Stimulated activated CD4-positive, alpha-beta T cell treated with anti-CD3 and anti-CD28 coated beads, Interleukin-2, amount 100 ng/mL, for 48 hours (primary cell): Measurements from ENCODE around the gene DUSP28.
"Not testable (repeated sequence)": the region's sequence is repeated elsewhere in the genome, so short reads cannot be mapped to it uniquely, and the experiment has no call there.

Experiments used
- DNase-seq, 2 donors: peaks; one replicate each; pipeline ENCODE4 v3.0.0-alpha.2; 2020

DUSP28 gene

DNA sequence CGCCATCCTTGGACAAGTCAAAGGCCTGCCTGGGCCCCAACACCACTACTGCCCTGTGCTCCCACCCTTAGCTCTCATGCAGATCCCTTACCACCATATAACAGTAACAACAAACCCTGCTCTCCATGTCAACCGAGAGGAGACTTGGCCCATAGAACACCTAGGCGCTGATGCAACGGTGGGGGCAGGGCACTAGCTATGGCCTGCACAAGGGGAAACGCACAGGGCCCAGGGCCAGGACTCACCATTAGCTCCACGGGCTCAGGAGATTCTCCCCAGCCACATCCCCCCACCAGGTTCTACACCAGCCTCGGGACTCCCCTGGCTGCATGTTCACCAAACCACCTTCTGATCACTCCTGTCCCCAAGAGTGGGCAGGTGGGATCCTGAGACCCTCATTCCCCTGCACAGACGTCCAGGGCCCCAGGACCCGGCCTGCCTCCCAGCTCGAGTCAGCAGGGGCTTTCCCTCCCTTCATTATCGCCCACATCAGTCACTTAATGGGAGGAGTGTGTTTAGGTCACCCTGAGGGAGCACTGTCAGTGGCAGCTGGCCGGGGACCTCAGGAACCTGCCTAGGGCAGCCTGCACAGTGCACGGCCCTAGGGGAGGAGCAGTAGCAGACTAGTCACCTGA, 31.6 kb upstream of the DUSP28 start:
- DNase-seq, result no peak

GRCh38 chr2:240529344-240529999, 30.7 kb upstream of the DUSP28 start:
- no peak for DNase-seq

DNA sequence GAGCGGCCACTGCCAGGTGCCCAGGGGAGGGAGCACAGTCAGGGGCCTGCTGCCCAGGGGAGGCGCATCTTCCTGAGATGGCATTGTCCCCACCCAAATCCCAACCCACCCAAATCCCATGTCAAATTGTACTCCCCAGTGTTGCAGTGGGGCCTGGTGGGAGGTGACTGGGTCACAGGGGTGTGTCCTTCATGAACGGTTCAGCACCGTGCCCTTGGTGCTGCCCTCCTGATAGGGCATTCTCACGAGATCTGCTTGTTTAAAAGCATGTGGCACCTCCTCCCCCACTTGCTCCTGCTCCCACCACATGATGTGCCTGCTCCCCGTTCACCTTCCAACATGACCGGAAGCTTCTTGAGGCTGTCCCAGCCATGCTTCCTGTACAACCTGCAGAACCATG, 30.0 kb upstream of the DUSP28 start:
- no peak for DNase-seq

- DNase-seq, result no peak
Observed at GRCh38 chr2:240531038-240531437, 29.1 kb upstream of the DUSP28 start.

DNA sequence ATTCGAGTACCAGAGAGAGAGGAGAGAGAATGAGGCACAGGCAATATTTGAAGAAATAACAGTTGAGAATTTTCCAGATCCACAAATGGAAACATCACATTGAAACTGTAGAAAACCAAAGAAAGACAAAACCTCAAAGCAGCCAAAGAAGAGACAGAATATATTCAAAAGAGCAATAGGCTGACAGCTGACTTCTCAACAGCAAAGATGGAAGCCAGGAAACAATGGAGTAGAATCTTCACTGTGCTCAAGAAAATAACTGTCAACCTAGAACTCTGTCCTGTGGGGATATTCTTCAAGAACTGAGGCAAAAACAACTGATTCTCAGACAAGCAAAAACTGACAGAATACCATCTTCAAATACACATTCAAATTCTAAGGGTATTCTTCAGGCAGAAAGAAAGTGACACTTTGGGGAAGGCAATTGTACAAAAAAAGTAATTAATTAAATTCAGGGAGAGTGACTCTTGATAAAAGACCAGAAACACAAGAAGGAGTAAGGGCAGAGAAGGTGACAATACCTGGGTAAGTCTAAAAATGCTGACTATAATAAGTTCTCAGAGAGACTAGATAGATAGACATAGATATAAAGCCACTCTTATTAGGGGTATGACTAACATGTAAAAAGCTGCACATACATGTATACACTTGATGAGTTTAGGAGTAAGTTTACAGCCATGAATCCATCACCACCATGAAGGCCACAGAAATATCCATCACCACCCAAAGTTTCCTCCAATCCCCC, 28.0 kb upstream of the DUSP28 start:
- DNase-seq, result no peak

- DNase-seq, result no peak
Observed at GRCh38 chr2:240538031-240538780, 22.0 kb upstream of the DUSP28 start.

GRCh38 chr2:240539101-240539500, 21.1 kb upstream of the DUSP28 start:
- DNase-seq, result not testable (repeated sequence)

DNA sequence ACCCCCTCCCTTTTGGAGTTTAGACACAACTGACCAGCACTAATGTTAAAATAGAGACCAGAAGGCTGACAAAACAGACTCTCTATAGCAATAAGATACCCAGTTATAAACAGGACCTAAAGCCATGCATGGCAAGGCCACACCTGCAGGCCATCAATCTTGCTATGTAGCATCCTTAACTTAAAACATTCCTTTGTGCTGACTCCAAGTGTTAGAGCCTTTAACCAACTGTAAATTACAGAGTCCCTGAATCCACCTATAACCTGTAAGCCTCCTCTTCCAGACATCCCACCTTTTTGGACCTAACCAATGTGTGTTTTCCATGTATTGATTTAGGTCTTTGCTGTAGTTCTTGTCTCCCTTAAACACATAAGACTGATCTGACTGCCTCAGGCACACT, 20.3 kb upstream of the DUSP28 start:
- DNase-seq, result no peak

DNA sequence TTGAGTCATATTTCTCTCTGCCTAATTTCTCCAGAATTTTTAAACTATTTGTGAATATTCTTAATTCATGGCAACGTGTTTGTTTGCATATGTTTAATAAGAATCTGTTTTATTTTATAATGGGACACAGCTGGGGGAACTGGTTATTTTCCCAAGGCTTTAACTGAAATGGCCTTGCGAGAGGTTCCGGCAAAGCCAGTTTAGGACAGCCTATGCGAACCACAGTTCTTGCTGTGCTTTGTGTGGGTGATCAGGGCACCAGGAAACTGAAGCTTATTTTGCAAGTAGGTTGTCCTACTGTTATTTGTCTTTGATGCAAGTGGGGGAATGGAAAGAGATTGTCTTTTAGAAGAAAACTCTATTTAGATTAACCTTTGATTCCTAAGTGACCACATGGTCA, 8.9 kb upstream of the DUSP28 start:
- DNase-seq, result no peak

DNA sequence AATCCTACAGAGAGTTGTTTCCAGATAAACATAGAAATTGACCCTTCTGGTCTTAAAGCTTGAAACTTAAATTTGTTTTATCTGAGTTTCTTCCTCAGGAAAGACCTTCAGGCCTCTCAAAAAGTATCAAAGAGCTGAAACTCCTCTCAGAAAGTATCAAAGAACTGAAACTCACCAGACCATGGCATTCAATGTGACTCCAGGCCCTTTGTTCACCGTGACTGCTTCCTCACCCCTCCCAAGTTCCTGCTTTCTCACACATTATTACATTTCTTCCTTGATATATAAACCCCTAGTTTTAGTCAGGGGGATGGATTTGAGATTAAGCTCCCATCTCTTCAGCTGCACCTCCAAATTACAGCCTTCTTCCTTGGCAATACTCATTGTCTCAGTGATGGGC, 8.3 kb upstream of the DUSP28 start:
- DNase-seq, result no peak

- no peak for DNase-seq
Observed at GRCh38 chr2:240553956-240554480, 6.1 kb upstream of the DUSP28 start.

- DNase-seq, result no peak
Observed at GRCh38 chr2:240554767-240555493, 5.2 kb upstream of the DUSP28 start.

GRCh38 chr2:240555541-240556250, 4.5 kb upstream of the DUSP28 start:
- no peak for DNase-seq

- DNase-seq, result peak; percentile 63 to 67
Observed at GRCh38 chr2:240556553-240557100, 3.5 kb upstream of the DUSP28 start.

DNA sequence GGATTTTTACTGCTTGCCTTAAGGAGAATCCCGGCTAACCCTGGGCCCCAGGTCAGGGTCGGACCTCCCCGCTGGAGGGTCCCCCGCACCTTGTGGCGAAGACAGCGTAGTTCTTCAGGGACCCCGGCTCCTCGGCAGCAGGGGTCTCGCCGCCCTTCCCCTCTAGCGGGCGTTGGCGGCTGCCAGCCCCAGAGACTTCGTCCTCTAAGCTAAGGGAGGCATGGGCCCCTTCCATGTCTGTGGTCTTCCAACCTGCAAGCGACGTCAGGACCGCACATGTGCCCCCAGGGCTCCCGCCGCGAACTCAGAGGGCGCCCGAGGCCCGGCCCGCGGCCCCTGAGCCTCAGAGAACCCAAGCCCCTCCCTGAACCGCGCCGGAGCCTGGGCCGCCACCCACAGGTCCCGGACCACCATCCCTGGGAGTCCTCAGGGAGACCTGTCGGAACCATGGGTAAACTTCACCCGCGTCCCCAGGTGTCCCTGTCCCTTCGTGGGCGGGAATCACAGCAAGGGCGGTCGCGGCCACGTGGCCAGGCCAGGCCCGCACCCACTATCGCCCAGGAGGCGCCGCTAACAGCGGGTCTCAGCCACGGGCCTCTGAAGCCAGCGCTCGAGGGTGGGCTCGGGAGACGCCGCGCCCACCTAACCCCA, 2.9 kb upstream of the DUSP28 start:
- DNase-seq, result no peak

- peak in 1 of 2 donors; percentile 69 for DNase-seq
Observed at GRCh38 chr2:240557808-240558207, 2.3 kb upstream of the DUSP28 start, which contains the start of gene ANKMY1. Gene ANKMY1 (minus strand): TSS chr2:240557988. CDS start chr2:240557335, 653 bp downstream.

DNA sequence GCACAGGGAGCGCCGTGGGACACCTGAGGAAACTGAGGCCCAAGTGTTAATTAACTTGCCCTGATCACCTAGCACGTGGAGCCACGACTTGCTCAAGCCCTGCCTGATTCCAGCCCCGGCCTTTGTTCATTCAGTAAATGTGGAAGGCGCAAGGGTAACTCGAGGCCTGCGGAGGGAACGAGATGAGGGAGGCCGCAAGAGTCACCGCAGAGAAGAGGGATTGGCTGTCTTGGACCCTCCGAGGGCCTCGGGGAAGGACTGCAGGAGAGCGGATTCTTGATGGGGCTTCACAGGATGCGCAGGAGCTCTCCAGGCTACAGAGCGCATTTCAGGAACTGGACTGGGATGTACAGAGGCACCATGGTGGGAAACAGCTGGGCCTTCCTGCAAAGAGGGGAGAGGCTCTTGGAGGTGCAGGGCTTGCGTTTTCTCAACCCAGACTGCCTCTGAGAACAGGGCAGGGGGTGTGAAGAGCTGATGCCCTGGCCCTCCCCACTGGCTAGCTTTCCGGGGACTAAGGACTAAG, 1.9 kb upstream of the DUSP28 start:
- DNase-seq, result no peak

GRCh38 chr2:240559286-240559685, 871 bp upstream of the DUSP28 start:
- no peak for DNase-seq

DNA sequence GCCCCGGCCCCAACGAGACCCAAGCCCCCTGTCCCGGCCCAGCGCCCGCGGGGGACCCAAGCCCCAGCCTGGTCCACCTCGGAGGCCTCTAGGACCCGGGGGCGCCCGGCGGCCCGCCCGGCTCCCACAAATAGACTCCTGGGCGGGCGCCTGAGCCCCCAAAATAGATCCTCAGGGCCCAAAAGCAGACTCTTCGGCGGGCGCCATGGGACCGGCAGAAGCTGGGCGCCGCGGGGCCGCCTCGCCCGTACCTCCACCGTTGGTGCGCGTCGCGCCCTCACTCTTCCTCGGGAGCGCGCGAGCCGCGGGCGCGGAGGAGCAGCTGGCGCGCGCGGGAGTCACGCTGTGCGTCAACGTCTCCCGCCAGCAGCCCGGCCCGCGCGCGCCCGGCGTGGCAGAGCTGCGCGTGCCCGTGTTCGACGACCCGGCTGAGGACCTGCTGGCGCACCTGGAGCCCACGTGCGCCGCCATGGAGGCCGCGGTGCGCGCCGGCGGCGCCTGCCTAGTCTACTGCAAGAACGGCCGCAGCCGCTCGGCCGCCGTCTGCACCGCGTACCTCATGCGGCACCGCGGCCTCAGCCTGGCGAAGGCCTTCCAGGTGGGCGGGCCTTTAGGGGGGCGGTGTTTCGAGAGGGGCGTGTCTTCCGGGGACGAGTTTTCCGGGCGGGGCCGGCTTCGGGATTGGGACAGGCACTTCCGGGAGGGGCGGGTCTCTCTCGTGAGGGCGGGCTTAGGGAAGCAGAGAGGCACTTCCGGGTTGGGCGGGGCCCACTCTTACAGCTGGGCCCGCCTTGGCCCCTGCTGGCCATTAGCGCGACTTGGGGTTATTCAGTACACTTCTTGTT, 545 bp downstream of the DUSP28 start:
- peak; percentile 99 to 100 for DNase-seq
